Lower leg skin (tissue), 3 donors: ENCODE results near the gene GALNT4.

Experiments used
- CTCF ChIP-seq, 3 donors: fragments of 450-650 bp; IDR thresholded peaks; one replicate each; pipeline ENCODE4 v1.5.1; 2016; ENCODE audit warnings: antibody characterized with exemption in 3 of 3, mild to moderate bottlenecking in 3 of 3, moderate library complexity in 2 of 3
- POLR2A ChIP-seq, 2 donors: fragments of 450-650 bp; IDR thresholded peaks; one replicate each; pipeline ENCODE4 v1.6.1; 2016 to 2017; ENCODE audit warnings: antibody characterized with exemption in 2 of 2, mild to moderate bottlenecking in 1 of 2, moderate library complexity in 1 of 2

- TF ChIP-seq CTCF (IDR thresholded peaks at IDR 0.05) (no peak), POLR2A (IDR thresholded peaks at IDR 0.05) (no peak)
Measured at GRCh38 chr12:89567691-89568239, 43.2 kb upstream of the GALNT4 start.
